ENCODE results near the gene LPO.
A peak's percentile ranks its signal among the peaks of the same experiment; 100 is the strongest.

LPO gene

GRCh38 chr17:58207451-58207850 lies 30.9 kb upstream of the LPO start:
- no peak for DNase-seq
- Mint-ChIP-seq H3K4me3 (no peak overlapping the region), H3K9me3 (no peaks in the 10 kb centered on the region)

GRCh38 chr17:58208344-58208743 lies 30.0 kb upstream of the LPO start:
- H3K36me3 Mint-ChIP-seq (ENCODE audit: low read depth): peaks cover 53% of the 10 kb centered on the region
- no peak for TF ChIP-seq CTCF (IDR thresholded peaks at IDR 0.05)
- no peak overlapping the region for H3K27ac Mint-ChIP-seq
- no peaks in the 10 kb centered on the region for H3K27me3 Mint-ChIP-seq (ENCODE audit: low read depth, poor library complexity)
- no peak overlapping the region for H3K4me3 Mint-ChIP-seq
- H3K9me3 Mint-ChIP-seq: no peaks in the 10 kb centered on the region
- H3K4me1 Mint-ChIP-seq: no peaks in the 10 kb centered on the region
- DNase-seq: no peak

More at GRCh38 chr17:58207451-58207850, 30.9 kb upstream of the LPO start:
- TF ChIP-seq CTCF (IDR thresholded peaks at IDR 0.05): no peak
- peaks cover 48% of the 10 kb centered on the region for H3K36me3 Mint-ChIP-seq (ENCODE audit: low read depth)
- H3K27ac Mint-ChIP-seq: no peak overlapping the region
- H3K4me1 Mint-ChIP-seq: no peaks in the 10 kb centered on the region
- H3K27me3 Mint-ChIP-seq (ENCODE audit: low read depth, poor library complexity): no peaks in the 10 kb centered on the region

GRCh38 chr17:58210922-58211321 lies 27.5 kb upstream of the LPO start:
- Mint-ChIP-seq H3K27me3 (ENCODE audit: low read depth, poor library complexity) (no peaks in the 10 kb centered on the region), H3K4me3 (no peak overlapping the region)
- no peak for DNase-seq

GRCh38 chr17:58215685-58216084 lies 22.7 kb upstream of the LPO start:
- DNase-seq: no peak
- H3K36me3 Mint-ChIP-seq (ENCODE audit: low read depth): peaks cover 33% of the 10 kb centered on the region
- H3K4me3 Mint-ChIP-seq: no peak overlapping the region
- H3K4me1 Mint-ChIP-seq: peaks cover 14% of the 10 kb centered on the region
- no peaks in the 10 kb centered on the region for H3K9me3 Mint-ChIP-seq
- no peak for TF ChIP-seq CTCF (IDR thresholded peaks at IDR 0.05)
- no peaks in the 10 kb centered on the region for H3K27me3 Mint-ChIP-seq (ENCODE audit: low read depth, poor library complexity)
- H3K27ac Mint-ChIP-seq: no peak overlapping the region

More at GRCh38 chr17:58210922-58211321, 27.5 kb upstream of the LPO start:
- H3K27ac Mint-ChIP-seq: no peak overlapping the region
- H3K4me1 Mint-ChIP-seq: no peaks in the 10 kb centered on the region
- peaks cover 63% of the 10 kb centered on the region for H3K36me3 Mint-ChIP-seq (ENCODE audit: low read depth)
- no peak for TF ChIP-seq CTCF (IDR thresholded peaks at IDR 0.05)
- H3K9me3 Mint-ChIP-seq: no peaks in the 10 kb centered on the region

- H3K4me1 Mint-ChIP-seq: peaks cover 14% of the 10 kb centered on the region
- peaks cover 19% of the 10 kb centered on the region for H3K36me3 Mint-ChIP-seq (ENCODE audit: low read depth)
- H3K27me3 Mint-ChIP-seq (ENCODE audit: low read depth, poor library complexity): peaks cover 11% of the 10 kb centered on the region
- H3K4me3 Mint-ChIP-seq: peak overlapping the region; percentile 73
- TF ChIP-seq CTCF (IDR thresholded peaks at IDR 0.05): no peak
- no peak overlapping the region for H3K27ac Mint-ChIP-seq
- DNase-seq: no peak
- peaks cover 3% of the 10 kb centered on the region for H3K9me3 Mint-ChIP-seq
Measured at GRCh38 chr17:58217766-58218165, 20.6 kb upstream of the LPO start.

GRCh38 chr17:58219007-58219788 lies 19.2 kb upstream of the LPO start, which contains the start of gene MKS1:
Gene MKS1, minus strand, starts transcription at chr17:58219255. Its CDS starts 25 bp downstream, at chr17:58219230.
- H3K4me1 Mint-ChIP-seq: peaks cover 14% of the 10 kb centered on the region
- peak within 1 kb of the TSS; percentile 97 for H3K4me3 Mint-ChIP-seq
- H3K27ac Mint-ChIP-seq: peak within 1 kb of the TSS; percentile 80
- DNase-seq: peak; percentile 98
- H3K9me3 Mint-ChIP-seq: peaks cover 3% of the 10 kb centered on the region
- H3K27me3 Mint-ChIP-seq (ENCODE audit: low read depth, poor library complexity): peaks cover 20% of the 10 kb centered on the region
- TF ChIP-seq CTCF (IDR thresholded peaks at IDR 0.05): peak; percentile 68
- peaks cover 7% of the 10 kb centered on the region for H3K36me3 Mint-ChIP-seq (ENCODE audit: low read depth)

Data from nephron progenitor cell (in vitro differentiated cells).